ENCODE data around the gene SPPL2B. TPM values are rescaled to one million over a fixed set of nuclear protein-coding genes. Genes with fewer than 3 reads are reported as not detected.

Gene SPPL2B
- total RNA-seq, 2 experiments from 2014 or later: 106 to 111 TPM

GRCh38 chr19:2380567-2380966 is 52.1 kb downstream of the SPPL2B start:
- no peaks in the 10 kb centered on the region for H3K36me3 ChIP-seq (ENCODE audit: insufficient read depth, low read length)
- DNase-seq (no peak), ATAC-seq (ENCODE audit: poor library complexity) (no peak)
- CTCF ChIA-PET: no interaction called here
- no peak overlapping the region for H3K4me3 Mint-ChIP-seq
- no peak overlapping the region for H3K4me3 ChIP-seq (ENCODE audit: low read length)
- TF ChIP-seq CTCF (IDR thresholded peaks at IDR 0.05): no peak
- no peak overlapping the region for H3K27ac Mint-ChIP-seq
- no peaks in the 10 kb centered on the region for H3K4me1 Mint-ChIP-seq (ENCODE audit: low read depth)
- peaks cover 2% of the 10 kb centered on the region for H3K4me1 ChIP-seq (ENCODE audit: insufficient read depth, low read length)
- intact Hi-C loops (cut with DNase I, micrococcal nuclease): no loop called here
- POLR2A ChIA-PET: no interaction called here
- H3K36me3 Mint-ChIP-seq (ENCODE audit: low read depth): no peaks in the 10 kb centered on the region
- peaks cover 0 to 18% of the 10 kb centered on the region in 2 experiments for H3K9me3 ChIP-seq (ENCODE audit: control insufficient read depth in 1 of 2, insufficient read depth in 1 of 2, low read length in 2 of 2)
- no peak overlapping the region for H3K27ac ChIP-seq (ENCODE audit: low read depth in 1 of 2, low read length in 2 of 2)
- peaks cover 0 to 7% of the 10 kb centered on the region in 2 experiments for H3K27me3 ChIP-seq (ENCODE audit: control insufficient read depth in 1 of 2, insufficient read depth in 2 of 2, low read length in 2 of 2)
- no peaks in the 10 kb centered on the region for H3K9me3 Mint-ChIP-seq
- H3K27me3 Mint-ChIP-seq: peaks cover 5% of the 10 kb centered on the region

- ATAC-seq (ENCODE audit: poor library complexity) (no peak), DNase-seq (no peak)
- Histone ChIP-seq H3K27me3 (ENCODE audit: control insufficient read depth in 1 of 2, insufficient read depth in 2 of 2, low read length in 2 of 2) (peaks cover 0 to 7% of the 10 kb centered on the region in 2 experiments), H3K27ac (ENCODE audit: low read depth in 1 of 2, low read length in 2 of 2) (no peak overlapping the region), H3K36me3 (ENCODE audit: insufficient read depth, low read length) (no peaks in the 10 kb centered on the region), H3K9me3 (ENCODE audit: control insufficient read depth in 1 of 2, insufficient read depth in 1 of 2, low read length in 2 of 2) (peaks cover 0 to 18% of the 10 kb centered on the region in 2 experiments), H3K4me1 (ENCODE audit: insufficient read depth, low read length) (peaks cover 2% of the 10 kb centered on the region), H3K4me3 (ENCODE audit: low read length) (no peak overlapping the region)
- intact Hi-C loops (cut with DNase I, micrococcal nuclease): no loop called here
- H3K27ac Mint-ChIP-seq: no peak overlapping the region
- ChIA-PET CTCF (no interaction called here), POLR2A (no interaction called here)
- no peaks in the 10 kb centered on the region for H3K4me1 Mint-ChIP-seq (ENCODE audit: low read depth)
- TF ChIP-seq CTCF (IDR thresholded peaks at IDR 0.05): no peak
- no peaks in the 10 kb centered on the region for H3K36me3 Mint-ChIP-seq (ENCODE audit: low read depth)
- H3K4me3 Mint-ChIP-seq: no peak overlapping the region
- H3K9me3 Mint-ChIP-seq: no peaks in the 10 kb centered on the region
- peaks cover 5% of the 10 kb centered on the region for H3K27me3 Mint-ChIP-seq
Measured at GRCh38 chr19:2381148-2381820, 52.8 kb downstream of the SPPL2B start.

- Mint-ChIP-seq H3K9me3 (no peaks in the 10 kb centered on the region), H3K4me3 (no peak overlapping the region), H3K27me3 (peaks cover 5% of the 10 kb centered on the region), H3K27ac (no peak overlapping the region), H3K4me1 (ENCODE audit: low read depth) (no peaks in the 10 kb centered on the region), H3K36me3 (ENCODE audit: low read depth) (no peaks in the 10 kb centered on the region)
- no peak for TF ChIP-seq CTCF (IDR thresholded peaks at IDR 0.05)
- Histone ChIP-seq H3K27me3 (ENCODE audit: control insufficient read depth in 1 of 2, insufficient read depth in 2 of 2, low read length in 2 of 2) (peaks cover 0 to 7% of the 10 kb centered on the region in 2 experiments), H3K4me1 (ENCODE audit: insufficient read depth, low read length) (peaks cover 2% of the 10 kb centered on the region), H3K4me3 (ENCODE audit: low read length) (no peak overlapping the region), H3K9me3 (ENCODE audit: control insufficient read depth in 1 of 2, insufficient read depth in 1 of 2, low read length in 2 of 2) (peaks cover 0 to 18% of the 10 kb centered on the region in 2 experiments), H3K27ac (ENCODE audit: low read depth in 1 of 2, low read length in 2 of 2) (no peak overlapping the region), H3K36me3 (ENCODE audit: insufficient read depth, low read length) (no peaks in the 10 kb centered on the region)
- ATAC-seq (ENCODE audit: poor library complexity) (no peak), DNase-seq (no peak)
- ChIA-PET CTCF (no interaction called here), POLR2A (no interaction called here)
- intact Hi-C loops (cut with DNase I, micrococcal nuclease): no loop called here
Measured at GRCh38 chr19:2382530-2383222, 54.2 kb downstream of the SPPL2B start.
